Liver (tissue), 3 donors: Measurements from ENCODE around the gene PDXDC1.

Source experiments
- ATF3 ChIP-seq: IDR thresholded peaks from 2 replicates; pipeline ENCODE4 v1.6.1; 2016; ENCODE audit warnings: antibody characterized with exemption
- CTCF ChIP-seq: fragments of 150-350 bp; IDR thresholded peaks from 2 replicates; pipeline ENCODE4 v1.5.1; 2017; ENCODE audit warnings: improper control_type of control experiment, low read depth, low read length; ENCODE audit not compliant: missing input control
- EGR1 ChIP-seq, 2 donors: IDR thresholded peaks; 2 replicates each; pipeline ENCODE4 v1.6.1; 2016 to 2018; ENCODE audit warnings: antibody characterized with exemption in 2 of 2, low read depth in 2 of 2
- HNF4G ChIP-seq: IDR thresholded peaks from 2 replicates; pipeline ENCODE4 v1.6.1; 2016; ENCODE audit warnings: antibody characterized with exemption
- RAD21 ChIP-seq, 2 donors: IDR thresholded peaks; 2 replicates each; pipeline ENCODE4 v1.6.1; 2016; ENCODE audit warnings: antibody characterized with exemption in 2 of 2, mild to moderate bottlenecking in 2 of 2
- TAF1 ChIP-seq: conservative IDR thresholded peaks from 2 replicates; pipeline ENCODE4 v1.6.1; 2016; ENCODE audit warnings: antibody characterized with exemption, mild to moderate bottlenecking
- donor health status: healthy.
- donor health status: healthy.

- TF ChIP-seq TAF1, result no peak
- TF ChIP-seq CTCF, result no peak
- no peak for TF ChIP-seq ATF3
- TF ChIP-seq EGR1 (IDR thresholded peaks at IDR 0.05; ENCODE audit: low read depth in 2 of 2), result no peak
- TF ChIP-seq RAD21 (IDR thresholded peaks at IDR 0.05), result no peak
- no peak for TF ChIP-seq HNF4G
Observed at GRCh38 chr16:14958323-14958600, 16.6 kb upstream of the PDXDC1 start.
